ENCODE results near the gene THPO.

THPO gene

GRCh38 chr3:184328516-184328915 is 49.5 kb downstream of the THPO start:
- no peak for DNase-seq

GRCh38 chr3:184327171-184327570 is 50.8 kb downstream of the THPO start:
- no peak for DNase-seq

- no peak for DNase-seq
Observed at GRCh38 chr3:184325715-184326369, 52.2 kb downstream of the THPO start.

- no peak for DNase-seq
Observed at GRCh38 chr3:184325269-184325668, 52.7 kb downstream of the THPO start.

- DNase-seq, result no peak
Observed at GRCh38 chr3:184323696-184324095, 54.3 kb downstream of the THPO start.

- no peak for DNase-seq
Observed at GRCh38 chr3:184322731-184323487, 55.1 kb downstream of the THPO start.

All from activated naive CD4-positive, alpha-beta T cell (primary cell).